HG03521 (cell line): Measurements from ENCODE around the gene BPIFB3.

Experiments
- ATAC-seq: cut with Tn5 transposase; IDR thresholded peaks from one replicate; pipeline ENCODE4 v1.9.1; 2021; ENCODE audit warnings: mild to moderate bottlenecking, moderate library complexity; ENCODE audit not compliant: unreplicated experiment

Gene BPIFB3

DNA sequence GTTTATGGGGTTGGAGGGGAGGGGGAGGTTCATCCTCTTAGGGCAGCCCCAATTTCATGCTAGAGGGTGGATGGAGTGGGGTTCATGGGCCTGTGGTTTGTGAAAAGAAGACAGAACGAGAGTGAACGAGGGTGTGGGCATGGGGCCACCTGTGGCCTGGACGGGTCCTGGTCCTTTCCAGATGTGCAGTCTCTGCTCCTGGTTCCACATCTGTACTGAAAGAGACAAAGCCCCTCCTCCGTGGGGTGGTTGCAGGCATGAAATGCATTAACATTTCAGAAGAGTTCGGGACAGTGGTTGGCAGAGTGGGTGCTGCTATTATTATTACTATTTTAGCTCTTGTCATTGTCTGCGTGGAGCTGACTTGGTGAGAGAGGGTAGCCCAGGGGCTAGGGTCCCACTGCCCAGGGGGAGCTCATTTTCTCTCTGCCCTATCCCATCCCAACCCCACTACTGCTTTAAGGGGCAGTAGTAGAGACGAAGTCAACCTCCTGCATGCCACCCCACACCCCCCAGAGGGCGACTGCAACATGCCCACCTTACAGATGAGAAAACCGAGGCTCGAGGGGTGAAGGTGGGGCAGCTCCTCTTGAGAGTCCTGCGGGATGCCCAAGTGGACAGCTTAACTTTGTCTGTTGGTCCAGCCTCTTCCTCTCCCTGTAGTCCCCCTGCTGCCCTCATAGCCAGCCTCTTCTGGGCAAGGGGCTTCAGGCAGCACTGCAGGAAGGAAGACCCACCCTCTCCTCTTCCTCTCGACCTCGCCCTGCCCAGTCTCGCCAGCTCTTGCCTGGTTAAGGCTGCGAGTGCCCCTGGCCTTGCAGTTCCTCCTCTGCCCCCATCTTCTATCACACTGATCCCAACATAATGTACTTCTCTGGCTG, 37.8 kb upstream of the BPIFB3 start:
- ATAC-seq = no peak

DNA sequence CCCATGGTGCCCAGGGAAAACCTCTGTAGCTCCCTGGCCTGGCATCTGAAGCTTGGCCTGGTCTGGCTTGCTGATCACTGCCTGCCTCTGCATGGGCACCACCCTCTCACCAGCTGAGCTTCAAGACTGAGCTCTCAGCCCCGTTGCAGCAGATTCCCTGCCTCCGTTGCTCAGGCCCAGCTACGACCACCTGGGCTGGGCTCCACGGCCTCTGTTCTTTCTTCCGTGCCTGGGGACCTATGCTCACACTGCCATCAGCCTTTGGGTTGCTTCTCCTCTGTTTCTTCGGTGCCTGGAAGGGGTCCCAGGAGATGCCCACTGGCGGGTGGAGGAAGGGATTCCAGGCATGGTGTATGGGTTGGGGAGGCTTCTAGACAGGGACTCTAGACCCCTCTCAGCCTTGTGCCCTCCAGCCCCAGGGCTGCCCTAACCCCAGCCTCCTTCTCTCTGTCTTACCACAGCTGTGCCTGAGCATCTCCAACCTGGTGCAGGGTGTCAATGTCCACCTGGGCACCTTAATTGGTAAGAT, 37.1 kb upstream of the BPIFB3 start:
- ATAC-seq = no peak

DNA sequence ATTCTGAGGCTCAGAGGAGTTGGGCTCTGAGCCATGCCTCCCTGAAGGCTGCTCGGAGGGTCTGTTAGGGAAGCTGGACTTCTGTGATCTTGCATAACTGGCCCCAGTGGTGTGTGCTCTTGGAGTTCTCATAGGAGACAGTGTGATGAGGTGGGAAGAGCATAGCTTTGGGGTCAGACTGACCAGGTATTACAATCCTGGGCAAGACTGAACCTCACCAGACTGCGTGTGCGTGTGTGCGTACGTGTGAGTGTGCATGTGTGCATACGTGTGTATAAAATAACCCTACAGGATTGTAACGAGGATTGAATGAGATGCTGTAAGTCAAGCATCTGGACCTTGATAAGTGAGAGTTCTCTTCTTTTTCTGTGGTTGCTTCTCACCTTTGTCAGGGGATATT, 36.2 kb upstream of the BPIFB3 start:
- ATAC-seq = no peak

DNA sequence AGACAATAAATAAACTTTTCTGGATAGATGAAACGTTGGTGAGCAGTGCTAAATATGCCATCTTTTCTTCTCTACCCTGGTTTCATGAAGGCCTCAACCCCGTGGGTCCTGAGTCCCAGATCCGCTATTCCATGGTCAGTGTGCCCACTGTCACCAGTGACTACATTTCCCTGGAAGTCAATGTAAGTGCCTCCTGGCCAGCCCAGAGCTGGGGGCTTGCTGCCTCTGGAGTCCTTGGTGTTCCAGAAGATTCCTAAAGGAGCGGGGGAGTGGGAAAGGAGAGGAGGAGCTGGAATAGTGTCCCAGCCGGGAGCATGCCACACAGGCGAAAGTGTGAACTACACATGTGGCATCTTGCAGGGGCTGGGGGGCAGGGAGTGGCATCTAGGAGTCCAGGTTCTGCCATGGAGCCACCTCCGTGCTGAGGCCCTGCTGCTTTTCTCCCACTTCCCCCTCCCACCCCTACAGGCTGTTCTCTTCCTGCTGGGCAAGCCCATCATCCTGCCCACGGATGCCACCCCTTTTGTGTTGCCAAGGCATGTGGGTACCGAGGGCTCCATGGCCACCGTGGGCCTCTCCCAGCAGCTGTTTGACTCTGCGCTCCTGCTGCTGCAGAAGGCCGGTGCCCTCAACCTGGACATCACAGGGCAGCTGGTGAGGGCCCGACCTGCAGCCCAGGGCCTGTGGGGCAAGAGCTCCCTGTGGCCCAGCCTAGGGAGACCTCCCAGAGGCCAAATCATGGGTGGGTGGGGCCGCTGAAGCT, 35.4 kb upstream of the BPIFB3 start:
- no peak for ATAC-seq

DNA sequence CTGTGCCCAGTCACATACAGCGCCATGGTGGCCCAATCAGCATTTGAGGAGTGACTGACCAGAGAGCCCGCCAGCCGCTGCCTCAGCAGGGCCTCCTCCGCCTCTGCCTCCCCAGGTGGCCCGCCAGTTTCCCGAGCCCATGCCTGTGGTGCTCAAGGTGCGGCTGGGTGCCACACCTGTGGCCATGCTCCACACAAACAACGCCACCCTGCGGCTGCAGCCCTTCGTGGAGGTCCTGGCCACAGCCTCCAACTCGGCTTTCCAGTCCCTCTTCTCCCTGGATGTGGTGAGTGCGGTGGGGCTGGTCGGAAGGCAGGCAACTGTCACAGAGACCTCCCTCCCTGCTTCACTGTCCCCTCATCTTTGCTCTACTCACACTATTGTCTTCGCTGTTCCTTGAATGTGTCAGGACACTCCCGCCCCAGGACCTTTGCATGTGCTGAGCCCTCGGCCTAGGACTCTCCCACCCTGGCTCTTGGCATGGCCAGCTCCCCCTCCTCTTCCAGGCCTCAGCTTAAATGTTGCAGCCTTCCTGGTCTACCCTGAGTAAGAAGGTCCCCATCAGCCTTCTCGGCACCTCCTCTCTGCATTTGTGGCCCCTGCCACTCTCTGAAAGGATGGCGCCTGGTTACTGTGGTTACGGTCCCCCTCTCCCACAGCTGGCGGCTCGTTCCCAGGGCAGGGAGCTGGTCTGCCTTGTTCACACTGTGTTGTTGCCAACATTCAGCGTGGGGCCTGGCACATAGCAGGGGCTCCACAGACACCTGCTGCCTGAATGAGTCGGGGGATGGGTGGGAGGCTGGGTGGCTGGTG, 34.0 kb upstream of the BPIFB3 start:
- ATAC-seq = no peak

DNA sequence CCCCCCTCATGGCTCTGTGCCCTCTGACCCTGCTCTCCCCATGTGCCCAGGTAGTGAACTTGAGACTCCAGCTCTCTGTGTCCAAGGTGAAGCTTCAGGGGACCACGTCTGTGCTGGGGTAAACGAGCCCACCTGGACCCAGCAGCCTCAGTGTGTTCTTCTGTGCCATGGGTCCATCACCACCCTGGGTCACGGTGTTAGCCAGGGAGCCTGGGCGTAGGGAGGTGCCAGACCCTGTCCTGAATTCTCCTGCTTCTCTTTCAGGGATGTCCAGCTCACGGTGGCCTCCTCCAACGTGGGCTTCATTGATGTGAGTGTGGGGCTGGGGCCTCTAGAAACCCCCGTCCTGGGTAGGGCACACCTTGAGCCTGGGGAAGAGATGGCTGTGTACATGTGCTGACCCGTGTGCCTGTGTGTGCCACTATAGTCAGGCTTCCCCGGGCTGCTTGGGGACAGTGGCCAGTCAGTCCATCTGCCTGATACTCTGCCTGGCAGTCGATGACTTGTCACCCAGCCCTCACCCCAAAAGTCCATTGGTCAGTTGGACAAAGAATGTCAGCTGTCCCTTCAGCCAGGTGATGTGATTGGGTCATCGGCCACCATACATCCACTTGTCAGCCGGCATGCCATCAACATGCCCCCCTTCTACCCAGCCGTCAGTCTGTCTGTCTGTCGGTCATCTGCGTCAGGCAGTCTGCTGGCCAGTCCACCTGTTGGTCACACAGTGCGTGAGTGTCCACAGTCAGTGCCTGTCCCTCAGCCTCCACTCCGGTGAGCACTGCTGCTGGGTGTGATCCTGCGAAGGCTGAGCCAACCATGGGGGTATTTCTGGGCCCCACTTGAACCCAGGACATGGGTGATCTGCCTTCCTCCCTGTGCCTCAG, 33.2 kb upstream of the BPIFB3 start:
- ATAC-seq = no peak

DNA sequence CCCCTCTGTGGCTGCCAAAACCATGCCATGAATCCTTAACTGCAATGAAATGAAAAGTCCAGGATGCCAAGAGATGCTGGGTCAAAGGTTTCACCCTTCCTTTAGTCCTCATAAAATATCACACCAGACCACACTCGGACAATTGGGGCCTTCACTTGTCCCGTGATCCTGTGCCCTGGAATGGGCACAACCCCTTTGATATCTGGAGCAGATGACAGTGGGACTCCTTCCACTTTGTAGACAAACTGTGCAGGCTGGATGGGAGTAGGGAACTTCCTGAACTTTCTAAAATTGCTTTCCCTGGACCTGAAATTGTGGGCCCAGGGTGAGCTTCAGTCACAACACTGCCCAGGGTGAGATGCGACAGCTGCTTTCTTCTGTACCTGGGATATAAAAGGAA, 31.8 kb upstream of the BPIFB3 start:
- ATAC-seq = no peak

DNA sequence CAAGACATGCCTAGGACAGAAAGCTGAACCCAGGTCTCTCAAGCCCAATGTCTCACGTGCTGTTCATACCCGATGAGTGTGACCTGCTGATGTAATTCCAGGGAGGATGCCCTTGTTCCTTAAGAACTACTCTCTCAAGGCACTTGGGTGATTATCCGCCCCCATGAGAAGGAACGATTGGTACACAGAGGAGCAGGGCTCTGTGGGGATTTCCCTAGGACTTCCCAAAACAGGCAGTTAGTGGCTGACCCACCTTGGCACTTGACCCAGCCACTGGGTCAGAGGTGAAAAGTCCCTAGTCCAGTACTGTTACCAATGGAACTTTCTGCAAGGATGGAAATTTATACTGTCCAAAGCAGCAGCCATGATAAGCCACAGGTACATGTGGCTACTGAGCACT, 31.4 kb upstream of the BPIFB3 start:
- no peak for ATAC-seq

DNA sequence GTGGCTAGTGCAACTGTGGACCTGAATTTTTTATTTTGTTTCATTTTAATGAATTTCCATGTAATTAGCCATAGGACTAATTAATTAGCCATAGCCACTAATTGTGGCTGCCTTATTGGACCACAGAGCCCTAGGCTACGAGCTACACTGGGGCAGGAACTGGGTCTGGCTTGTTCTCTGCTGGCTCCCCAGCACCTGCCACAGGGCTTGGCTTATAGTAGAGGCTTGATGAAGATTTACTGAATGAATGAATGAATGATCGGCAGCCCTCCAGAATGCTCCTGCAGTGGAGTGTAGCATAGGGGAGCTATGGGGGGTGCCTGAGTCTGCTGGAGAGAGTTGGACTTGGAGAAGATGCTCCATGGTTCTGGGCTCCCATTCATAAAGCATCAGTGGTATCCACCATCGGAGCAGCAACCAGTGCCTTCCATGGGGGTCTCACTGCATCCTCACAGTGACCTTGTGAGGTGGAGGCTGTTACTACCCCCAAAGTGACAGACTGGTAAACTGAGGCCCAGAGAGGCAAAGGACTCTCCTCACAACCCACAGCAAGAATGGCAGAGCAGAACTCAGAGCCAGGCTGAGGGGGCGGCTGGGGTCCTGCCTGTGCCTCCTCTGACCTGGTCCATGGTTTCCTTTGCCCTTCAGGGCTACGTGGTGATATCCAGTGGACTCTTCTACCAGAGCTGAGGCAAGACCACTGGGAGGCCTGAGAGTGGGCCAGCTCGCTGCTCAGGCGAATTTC, 30.8 kb upstream of the BPIFB3 start:
- no peak for ATAC-seq

DNA sequence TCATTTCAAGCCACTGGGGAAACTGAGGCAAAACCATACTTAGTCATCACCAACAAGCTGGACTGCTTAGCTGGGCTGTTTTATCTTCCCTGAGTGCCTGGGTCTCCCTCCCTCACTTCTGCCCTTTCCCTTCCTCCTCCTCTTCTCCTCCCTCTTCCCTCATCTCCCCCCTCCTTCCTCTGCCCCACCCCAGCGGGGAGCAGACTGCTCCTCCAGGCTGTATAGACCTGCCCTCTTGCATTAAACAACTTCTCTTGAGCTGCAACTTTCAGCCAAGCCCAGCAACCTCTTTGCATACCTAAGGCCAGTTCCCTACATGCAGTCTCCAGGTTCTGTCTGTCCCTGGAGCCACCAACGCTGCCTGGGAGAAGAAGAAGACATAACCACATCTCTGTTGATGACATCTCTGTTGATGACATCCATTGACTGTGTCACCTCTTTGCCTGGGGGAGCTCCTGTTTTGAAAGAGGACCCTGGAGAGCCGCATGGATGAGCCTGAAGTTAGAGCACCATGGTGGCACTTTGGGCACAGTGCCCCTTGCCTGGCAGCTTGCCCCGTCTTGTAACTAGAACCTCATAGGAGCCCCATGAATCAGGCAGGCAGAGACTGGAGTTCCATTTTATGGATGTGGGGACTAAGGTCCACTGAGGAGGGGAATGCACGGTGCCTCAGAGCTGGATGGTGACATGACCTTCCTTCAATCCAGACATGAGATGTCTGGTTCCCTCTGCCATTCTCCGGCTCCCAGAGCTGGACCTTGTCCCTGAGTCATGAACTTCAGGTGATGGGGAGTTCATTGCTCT, 30.1 kb upstream of the BPIFB3 start:
- ATAC-seq = no peak

DNA sequence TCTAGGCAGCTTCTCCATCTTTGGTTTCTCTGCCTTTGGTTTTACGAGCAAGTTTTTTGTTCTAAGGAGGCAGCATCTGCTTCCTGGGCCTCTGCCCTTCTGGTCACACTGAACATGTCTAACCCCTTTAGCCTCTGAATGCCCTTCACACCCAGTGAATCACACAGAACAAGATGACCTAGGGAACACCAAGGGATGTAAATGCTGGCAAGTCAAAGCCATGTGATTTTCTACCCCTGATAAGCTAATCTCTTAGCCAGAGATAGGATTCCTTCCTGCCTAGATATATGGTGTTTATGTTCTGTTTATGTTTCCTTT, 29.5 kb upstream of the BPIFB3 start:
- ATAC-seq = no peak

DNA sequence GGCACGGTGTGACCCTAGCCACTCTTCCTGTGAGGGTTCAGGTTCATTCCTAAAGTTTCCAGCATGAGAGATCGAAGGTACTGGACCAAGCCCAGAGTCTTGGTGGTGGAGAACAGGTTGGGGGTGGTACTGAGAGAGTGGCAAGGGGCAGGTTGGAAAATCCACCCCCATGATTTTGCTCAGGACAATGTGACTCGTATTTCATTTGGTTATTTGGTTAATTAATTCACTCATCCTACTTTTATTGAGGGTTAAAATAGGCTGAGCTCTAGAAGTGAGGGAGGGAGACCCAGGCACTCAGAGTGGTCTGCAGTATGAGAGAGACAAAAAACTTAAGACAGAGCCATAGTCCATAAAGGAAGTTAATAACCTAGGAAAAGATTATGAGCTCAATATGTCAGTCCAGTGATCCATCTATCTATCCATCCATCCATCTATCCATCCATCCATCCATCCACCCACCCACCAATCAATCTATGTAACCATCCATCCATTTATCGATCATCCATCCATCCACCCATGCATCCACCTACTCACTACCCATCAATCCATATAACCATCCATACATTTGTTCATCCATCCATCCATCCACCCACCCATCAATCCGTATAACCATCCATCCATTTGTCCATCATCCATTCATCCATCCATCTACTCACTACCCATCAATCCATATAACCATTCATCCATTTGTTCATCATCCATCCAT, 28.9 kb upstream of the BPIFB3 start:
- no peak for ATAC-seq

DNA sequence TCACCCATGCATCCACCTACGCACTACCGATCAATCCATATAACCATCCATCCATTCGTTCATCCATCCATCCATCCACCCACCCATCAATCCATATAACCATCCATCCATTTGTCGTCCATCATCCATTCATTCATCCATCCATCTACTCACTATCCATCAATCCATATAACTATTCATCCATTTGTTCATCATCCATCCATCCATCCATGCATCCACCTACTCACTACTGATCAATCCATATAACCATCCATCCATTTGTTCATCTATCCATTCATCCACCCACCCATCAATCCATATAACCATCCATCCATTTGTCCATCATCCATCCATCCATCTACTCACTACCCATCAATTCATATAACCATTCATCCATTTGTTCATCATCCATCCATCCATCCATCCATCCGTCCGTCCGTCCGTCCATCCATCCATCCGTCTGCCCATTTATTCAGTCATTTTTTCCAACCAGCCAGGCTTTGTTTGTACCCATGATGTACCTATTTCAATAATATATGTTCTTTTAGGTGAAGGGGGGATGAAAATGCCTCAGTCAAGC, 28.3 kb upstream of the BPIFB3 start:
- no peak for ATAC-seq

DNA sequence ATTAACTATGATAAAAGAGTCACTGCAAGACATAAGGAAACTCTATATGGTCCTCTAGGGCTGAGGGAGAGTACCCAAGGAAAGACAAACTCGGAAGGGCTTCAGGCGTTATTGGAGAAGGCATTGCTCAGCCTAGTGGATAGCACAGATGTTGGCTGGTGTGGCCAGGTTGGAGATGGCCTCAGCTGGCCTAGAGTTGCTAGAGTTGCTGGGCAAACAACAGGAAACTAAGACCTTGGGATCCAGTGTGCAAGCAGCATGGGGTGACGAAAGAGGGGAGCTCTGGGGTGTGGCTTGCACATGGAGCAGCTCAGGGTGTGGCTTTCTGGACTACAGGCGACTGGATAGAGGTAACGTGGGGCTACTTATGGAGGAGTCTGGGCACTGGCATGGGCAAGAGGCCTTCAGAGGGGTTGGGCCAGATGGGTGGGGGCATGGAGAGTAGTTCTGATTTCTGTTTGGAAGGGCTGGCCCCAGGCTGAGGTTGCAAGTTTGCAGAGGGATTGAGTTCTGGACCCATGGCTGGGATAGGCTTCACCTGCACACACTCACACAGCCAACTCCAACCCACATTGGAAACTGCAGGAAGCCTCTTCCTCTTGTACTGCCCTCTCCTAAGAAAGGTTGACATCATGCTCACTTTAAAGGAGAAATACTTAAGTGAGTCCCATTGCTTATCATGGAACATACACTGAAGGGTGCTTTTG, 27.5 kb upstream of the BPIFB3 start:
- ATAC-seq = no peak

DNA sequence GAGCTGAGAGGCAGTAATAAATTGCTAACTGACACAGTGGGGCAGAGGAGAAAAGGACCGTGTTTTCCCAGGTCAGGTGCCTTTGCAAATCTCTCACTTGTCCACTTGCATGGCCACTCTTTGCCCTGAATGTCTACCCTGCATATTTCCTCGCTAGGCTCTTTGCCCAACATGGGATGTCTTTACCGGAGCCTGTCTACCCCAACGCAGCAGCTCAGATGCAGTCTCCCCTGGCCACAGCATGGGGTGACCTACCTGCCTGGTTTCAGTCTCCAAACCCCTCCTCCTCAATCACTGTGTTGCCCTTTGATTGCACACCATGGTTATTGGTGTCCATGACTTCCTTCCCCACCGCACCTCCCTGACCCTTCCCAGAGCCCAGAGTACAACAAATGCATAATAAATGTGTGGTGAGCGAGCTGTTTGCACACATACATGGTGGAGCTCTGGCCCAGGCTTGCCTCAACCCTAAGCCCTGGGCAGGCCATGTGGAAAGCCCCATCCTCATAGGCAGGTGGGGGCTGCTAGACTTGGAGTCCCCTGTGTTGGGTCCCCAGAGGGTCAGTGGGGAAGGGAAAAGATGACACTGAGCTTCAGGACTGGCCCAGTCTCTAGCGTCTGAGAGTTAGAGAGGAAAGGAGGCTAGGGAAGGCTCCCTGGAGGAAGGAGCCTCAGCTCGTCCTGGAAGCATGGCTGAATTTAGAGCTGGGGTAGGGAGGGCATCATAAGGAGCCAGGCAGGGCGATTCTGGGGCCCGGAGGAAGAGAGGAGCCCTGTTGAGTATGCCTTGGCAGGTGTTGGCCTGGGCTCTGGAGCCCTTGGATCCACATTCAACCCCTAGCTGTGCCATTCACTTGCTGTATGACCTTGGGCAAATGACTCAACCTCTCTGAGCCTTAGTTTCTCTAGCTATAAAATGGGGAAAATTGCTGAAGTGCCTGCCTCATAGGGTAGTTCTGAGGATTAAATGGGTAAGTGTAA, 26.6 kb upstream of the BPIFB3 start:
- no peak for ATAC-seq
